Measurements from ENCODE around the gene GNG13. TPM values are rescaled to one million over a fixed set of nuclear protein-coding genes. Genes with fewer than 3 reads are reported as not detected.
"Not testable (repeated sequence)": the region's sequence is repeated elsewhere in the genome, so short reads cannot be mapped to it uniquely, and the experiment has no call there.

Gene GNG13
- total RNA-seq, 1 donor from 2014 or later = not detected

- intact Hi-C loops (cut with micrococcal nuclease) = no loop called here
These were observed 19.1 kb downstream of the GNG13 start for GRCh38 chr16:781346-782010.

GRCh38 chr16:780296-780695 lies 20.2 kb downstream of the GNG13 start:
- intact Hi-C loops (cut with micrococcal nuclease) = no loop called here

- intact Hi-C loops (cut with micrococcal nuclease) = no loop called here
These were observed 21.0 kb downstream of the GNG13 start for GRCh38 chr16:779561-779960.

GRCh38 chr16:778909-779527 lies 21.5 kb downstream of the GNG13 start:
- intact Hi-C loops (cut with micrococcal nuclease) = no loop called here

GRCh38 chr16:778447-778846 lies 22.1 kb downstream of the GNG13 start:
- intact Hi-C loops (cut with micrococcal nuclease) = no loop called here

- intact Hi-C loops (cut with micrococcal nuclease) = no loop called here
These were observed 22.7 kb downstream of the GNG13 start for GRCh38 chr16:777826-778225.

GRCh38 chr16:776824-777223 lies 23.7 kb downstream of the GNG13 start:
- intact Hi-C loops (cut with micrococcal nuclease) = no loop called here

- intact Hi-C loops (cut with micrococcal nuclease) = not testable (repeated sequence)
These were observed 24.2 kb downstream of the GNG13 start for GRCh38 chr16:776298-776697.

- intact Hi-C loops (cut with micrococcal nuclease) = no loop called here
These were observed 25.2 kb downstream of the GNG13 start for GRCh38 chr16:775236-775796.

GRCh38 chr16:774086-775001 lies 26.2 kb downstream of the GNG13 start:
- intact Hi-C loops (cut with micrococcal nuclease) = no loop called here

GRCh38 chr16:772959-773358 lies 27.6 kb downstream of the GNG13 start:
- intact Hi-C loops (cut with micrococcal nuclease) = no loop called here

- intact Hi-C loops (cut with micrococcal nuclease) = no loop called here
These were observed 30.1 kb downstream of the GNG13 start for GRCh38 chr16:770411-770810.

GRCh38 chr16:769934-770333 lies 30.6 kb downstream of the GNG13 start:
- intact Hi-C loops (cut with micrococcal nuclease) = no loop called here

- intact Hi-C loops (cut with micrococcal nuclease) = no loop called here
These were observed 31.2 kb downstream of the GNG13 start for GRCh38 chr16:769184-769784.

- intact Hi-C loops (cut with micrococcal nuclease) = no loop called here
These were observed 32.1 kb downstream of the GNG13 start for GRCh38 chr16:768428-768827.

- intact Hi-C loops (cut with micrococcal nuclease) = no loop called here
These were observed 32.7 kb downstream of the GNG13 start for GRCh38 chr16:767743-768235.

- intact Hi-C loops (cut with micrococcal nuclease) = no loop called here
These were observed 33.5 kb downstream of the GNG13 start for GRCh38 chr16:766820-767640.

- intact Hi-C loops (cut with micrococcal nuclease) = no loop called here
These were observed 34.3 kb downstream of the GNG13 start for GRCh38 chr16:766008-766819.

GRCh38 chr16:765488-765865 lies 35.1 kb downstream of the GNG13 start:
- intact Hi-C loops (cut with micrococcal nuclease) = no loop called here

Measured in T-helper 1 cell treated with Interleukin-12 subunit alpha and Interleukin-12 subunit beta and Interleukin-4 antibody, amounts not matched to agents 30 ng/mL and 1 ng/mL, for 36 hours (primary cell).